WI38 (cell line): ENCODE measurements around the gene HPCA.

Source experiments
- H3K4me3 ChIP-seq: 2 replicates; pipeline ENCODE4 v1.5.1; 2011; ENCODE audit warnings: low read depth, mild to moderate bottlenecking, control low read depth, low read length
- TF ChIP-seq, protein P1 (sequence below): IDR thresholded peaks from 2 replicates; pipeline ENCODE4 v1.5.1; 2012; ENCODE audit warnings: low read depth, mild to moderate bottlenecking, control low read depth, low read length

HPCA gene

DNA sequence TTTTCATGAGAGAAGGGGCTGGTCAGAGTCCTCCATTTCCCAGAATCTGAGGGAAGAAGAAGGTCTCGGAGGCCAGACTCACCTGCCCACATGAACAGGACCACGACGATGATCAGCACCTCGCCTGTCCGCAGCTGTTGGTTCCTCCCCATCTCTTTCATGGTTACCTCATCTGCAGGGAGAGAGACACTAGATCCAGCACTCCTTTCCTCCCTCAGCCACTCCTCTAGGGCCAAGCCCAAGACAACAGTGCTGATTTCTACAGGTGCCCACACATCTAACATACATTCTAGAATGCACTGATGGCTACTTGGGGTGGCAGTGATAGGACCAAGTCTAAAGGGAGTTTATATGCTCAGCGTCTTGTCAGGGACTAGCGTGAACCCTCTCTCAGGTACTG is 18.6 kb upstream of the HPCA start:
- no peak overlapping the region for H3K4me3 ChIP-seq
- TF ChIP-seq, protein P1, sequence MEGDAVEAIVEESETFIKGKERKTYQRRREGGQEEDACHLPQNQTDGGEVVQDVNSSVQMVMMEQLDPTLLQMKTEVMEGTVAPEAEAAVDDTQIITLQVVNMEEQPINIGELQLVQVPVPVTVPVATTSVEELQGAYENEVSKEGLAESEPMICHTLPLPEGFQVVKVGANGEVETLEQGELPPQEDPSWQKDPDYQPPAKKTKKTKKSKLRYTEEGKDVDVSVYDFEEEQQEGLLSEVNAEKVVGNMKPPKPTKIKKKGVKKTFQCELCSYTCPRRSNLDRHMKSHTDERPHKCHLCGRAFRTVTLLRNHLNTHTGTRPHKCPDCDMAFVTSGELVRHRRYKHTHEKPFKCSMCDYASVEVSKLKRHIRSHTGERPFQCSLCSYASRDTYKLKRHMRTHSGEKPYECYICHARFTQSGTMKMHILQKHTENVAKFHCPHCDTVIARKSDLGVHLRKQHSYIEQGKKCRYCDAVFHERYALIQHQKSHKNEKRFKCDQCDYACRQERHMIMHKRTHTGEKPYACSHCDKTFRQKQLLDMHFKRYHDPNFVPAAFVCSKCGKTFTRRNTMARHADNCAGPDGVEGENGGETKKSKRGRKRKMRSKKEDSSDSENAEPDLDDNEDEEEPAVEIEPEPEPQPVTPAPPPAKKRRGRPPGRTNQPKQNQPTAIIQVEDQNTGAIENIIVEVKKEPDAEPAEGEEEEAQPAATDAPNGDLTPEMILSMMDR = no peak

GRCh38 chr1:32868085-32868484 is 18.2 kb upstream of the HPCA start:
- H3K4me3 ChIP-seq = no peak overlapping the region
- TF ChIP-seq, protein P1 = no peak

GRCh38 chr1:32868806-32869455 is 17.4 kb upstream of the HPCA start:
- H3K4me3 ChIP-seq = no peak overlapping the region
- TF ChIP-seq, protein P1 = no peak

- TF ChIP-seq, protein P1 = no peak
- peak overlapping the region; percentile 30 for H3K4me3 ChIP-seq
Measured at GRCh38 chr1:32869923-32870614, 16.2 kb upstream of the HPCA start.

GRCh38 chr1:32870615-32871363 is 15.5 kb upstream of the HPCA start, which contains the start of gene FNDC5:
TSS of gene FNDC5 (minus strand) at chr1:32870912.
- H3K4me3 ChIP-seq = peak within 1 kb of the TSS; percentile 51
- TF ChIP-seq, protein P1 = no peak

GRCh38 chr1:32871364-32872191 is 14.7 kb upstream of the HPCA start:
- no peak overlapping the region for H3K4me3 ChIP-seq
- TF ChIP-seq, protein P1 = no peak
